Prostate gland (tissue), 2 donors: Measurements from ENCODE around the gene TNFSF4. TPM values are rescaled to one million over a fixed set of nuclear protein-coding genes. Genes with fewer than 3 reads are reported as not detected.

Experiments used
- DNase-seq: peaks from one replicate; pipeline ENCODE4 v3.0.0-alpha.2; 2019; ENCODE audit warnings: low spot score
- H3K27ac ChIP-seq, 2 donors: fragments of 200-600 bp; sonication (generic); 2 replicates each; pipeline ENCODE4 v1.5.1; 2017 to 2019
- H3K27me3 ChIP-seq: fragments of 200-600 bp; sonication (generic); replicated peaks from 2 replicates; pipeline ENCODE4 v1.5.1; 2019; ENCODE audit not compliant: insufficient read depth
- H3K36me3 ChIP-seq, 2 donors: fragments of 200-600 bp; sonication (generic); 1 replicate in 1 of 2; 2 replicates in 1 of 2; pipeline versions ENCODE4 v1.5.1 to v1.8.1; 2017 to 2019
- H3K4me1 ChIP-seq: fragments of 200-600 bp; sonication (generic); replicated peaks from 2 replicates; pipeline ENCODE4 v1.5.1; 2019
- H3K4me3 ChIP-seq, 2 donors: fragments of 200-600 bp; sonication (generic); 2 replicates each; pipeline ENCODE4 v1.5.1; 2017 to 2019
- H3K9me3 ChIP-seq: fragments of 200-600 bp; sonication (generic); 2 replicates; pipeline ENCODE4 v1.5.1; 2017
- POLR2A ChIP-seq: fragments of 450-650 bp; IDR thresholded peaks from one replicate; pipeline ENCODE4 v1.6.1; 2016; ENCODE audit warnings: antibody characterized with exemption, mild to moderate bottlenecking
- POLR2AphosphoS5 ChIP-seq: sonication (generic); formaldehyde crosslinking; IDR thresholded peaks from one replicate; pipeline ENCODE4 v1.6.1; 2017; ENCODE audit warnings: antibody characterized with exemption
- WGBS: methylation state at CpG from one replicate; pipeline ENCODE4 v1.1.5; 2018; 5-methylcytosine and 5-hydroxymethylcytosine counted together
- intact Hi-C: fragments of 100-400 bp; cut with DNase I; formaldehyde crosslinking; loops from one replicate; pipeline ENCODE4 v1.14.2; 2022
- total RNA-seq, 2 donors: library from RNA; depleted of rRNA; stranded (reverse); fragments of >200 nt; gene quantifications; one replicate each; pipeline ENCODE4 v1.1.0, GENCODE V29; 2016
- TF ChIP-seq, protein P1 (sequence below), 4 experiments: fragments of 200-600 bp in 2 of 4; fragments of 450-650 bp in 2 of 4; sonication (generic) in 2 of 4; IDR thresholded peaks; 1 replicate in 3 of 4; 2 replicates in 1 of 4; pipeline ENCODE4 v1.5.1; 2016 to 2019; ENCODE audit warnings: antibody characterized with exemption in 4 of 4, mild to moderate bottlenecking in 2 of 4, moderate library complexity in 2 of 4

TNFSF4 gene
- total RNA-seq, 2 donors from 2014 or later, result 1.6 to 14.7 TPM

DNA sequence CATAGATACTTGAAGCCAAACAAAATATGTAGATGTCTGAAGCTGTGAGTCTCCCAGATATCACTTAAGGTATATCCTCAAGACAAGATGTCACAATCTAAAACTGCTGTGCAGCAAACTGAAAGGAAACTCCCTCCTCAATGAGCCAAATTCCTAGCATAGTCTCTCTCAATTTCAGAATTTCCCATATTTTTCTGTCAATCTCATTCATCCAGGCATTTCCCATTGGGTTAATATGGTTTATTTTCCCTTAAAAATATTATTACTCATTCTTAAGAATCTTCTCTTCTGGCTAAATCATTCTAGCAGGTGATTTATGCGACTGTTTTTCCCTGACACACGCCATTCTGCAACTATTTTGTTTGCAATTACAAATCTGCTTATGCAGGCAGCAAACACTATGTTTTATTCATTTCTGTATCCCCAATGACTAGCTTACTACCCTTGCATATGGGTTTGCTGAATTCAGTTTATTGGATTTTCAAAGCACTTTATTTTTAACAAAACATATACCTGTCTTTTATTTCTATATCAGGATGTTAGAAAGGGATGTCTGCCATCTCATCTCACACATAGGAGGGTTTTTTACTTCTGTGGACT is 69.9 kb downstream of the TNFSF4 start:
- DNase-seq, result no peak
- H3K27me3 ChIP-seq, result no peaks in the 10 kb centered on the region
- no peak overlapping the region for H3K27ac ChIP-seq
- WGBS, result 87% methylated on average over 2 of the region's 2 CpGs
- no peak overlapping the region for H3K4me3 ChIP-seq
- intact Hi-C loops, result no loop called here
- no peaks in the 10 kb centered on the region for H3K4me1 ChIP-seq
- no peaks in the 10 kb centered on the region for H3K36me3 ChIP-seq
- TF ChIP-seq POLR2AphosphoS5, result no peak
- TF ChIP-seq, protein P1, sequence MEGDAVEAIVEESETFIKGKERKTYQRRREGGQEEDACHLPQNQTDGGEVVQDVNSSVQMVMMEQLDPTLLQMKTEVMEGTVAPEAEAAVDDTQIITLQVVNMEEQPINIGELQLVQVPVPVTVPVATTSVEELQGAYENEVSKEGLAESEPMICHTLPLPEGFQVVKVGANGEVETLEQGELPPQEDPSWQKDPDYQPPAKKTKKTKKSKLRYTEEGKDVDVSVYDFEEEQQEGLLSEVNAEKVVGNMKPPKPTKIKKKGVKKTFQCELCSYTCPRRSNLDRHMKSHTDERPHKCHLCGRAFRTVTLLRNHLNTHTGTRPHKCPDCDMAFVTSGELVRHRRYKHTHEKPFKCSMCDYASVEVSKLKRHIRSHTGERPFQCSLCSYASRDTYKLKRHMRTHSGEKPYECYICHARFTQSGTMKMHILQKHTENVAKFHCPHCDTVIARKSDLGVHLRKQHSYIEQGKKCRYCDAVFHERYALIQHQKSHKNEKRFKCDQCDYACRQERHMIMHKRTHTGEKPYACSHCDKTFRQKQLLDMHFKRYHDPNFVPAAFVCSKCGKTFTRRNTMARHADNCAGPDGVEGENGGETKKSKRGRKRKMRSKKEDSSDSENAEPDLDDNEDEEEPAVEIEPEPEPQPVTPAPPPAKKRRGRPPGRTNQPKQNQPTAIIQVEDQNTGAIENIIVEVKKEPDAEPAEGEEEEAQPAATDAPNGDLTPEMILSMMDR (IDR thresholded peaks at IDR 0.05), result no peak
- no peak for TF ChIP-seq POLR2A
- no peaks in the 10 kb centered on the region for H3K9me3 ChIP-seq

DNA sequence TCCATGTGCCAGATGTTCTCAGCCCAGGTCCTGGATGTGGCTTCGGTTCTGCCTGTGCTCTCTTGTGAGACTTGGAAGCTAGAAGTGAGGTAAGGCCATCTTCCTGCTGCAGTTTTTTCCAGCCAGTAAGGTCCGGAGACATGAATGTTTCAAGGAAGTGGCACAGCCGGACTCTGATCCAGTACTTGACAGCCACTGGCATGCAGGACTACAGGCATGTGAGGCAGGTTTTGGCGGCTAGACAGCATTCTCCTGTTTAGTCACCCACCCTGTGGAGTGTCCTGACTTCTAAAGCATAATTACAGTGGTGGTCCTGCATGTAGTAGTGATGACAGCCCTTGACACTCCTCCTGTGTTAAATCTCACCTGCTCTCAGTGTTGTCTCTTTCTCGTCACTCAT is 72.3 kb downstream of the TNFSF4 start:
- no peak for DNase-seq
- H3K27me3 ChIP-seq, result no peaks in the 10 kb centered on the region
- no peak overlapping the region for H3K4me3 ChIP-seq
- H3K36me3 ChIP-seq, result no peaks in the 10 kb centered on the region
- intact Hi-C loops, result no loop called here
- TF ChIP-seq POLR2A (no peak), POLR2AphosphoS5 (no peak)
- TF ChIP-seq, protein P1 (IDR thresholded peaks at IDR 0.05), result no peak
- H3K4me1 ChIP-seq, result no peaks in the 10 kb centered on the region
- no peaks in the 10 kb centered on the region for H3K9me3 ChIP-seq
- H3K27ac ChIP-seq, result no peak overlapping the region
- 87% methylated on average over 5 of the region's 5 CpGs for WGBS

DNA sequence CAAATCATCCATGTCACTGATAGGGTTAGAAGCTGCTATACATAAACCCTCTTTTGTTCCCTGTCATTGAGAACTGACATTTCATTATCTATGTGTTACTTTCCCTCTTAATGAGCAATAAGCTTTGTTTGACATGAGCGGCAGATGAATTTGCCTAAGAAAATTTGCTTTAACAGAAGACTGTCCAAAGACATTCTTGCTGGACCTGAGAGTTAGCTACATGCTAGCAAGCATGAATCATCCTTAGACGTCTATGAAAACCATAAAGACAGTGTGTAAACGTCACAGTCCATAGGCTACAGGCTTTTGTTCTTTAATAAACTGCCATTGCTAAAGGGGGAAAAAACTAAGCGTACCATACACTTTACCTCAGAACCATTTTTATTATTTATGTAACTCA is 73.1 kb downstream of the TNFSF4 start:
- TF ChIP-seq POLR2A, result no peak
- no peak for TF ChIP-seq POLR2AphosphoS5
- TF ChIP-seq, protein P1 (IDR thresholded peaks at IDR 0.05), result no peak
- 61% methylated on average over 4 of the region's 4 CpGs for WGBS
- H3K4me1 ChIP-seq, result no peaks in the 10 kb centered on the region
- H3K27me3 ChIP-seq, result no peaks in the 10 kb centered on the region
- no peaks in the 10 kb centered on the region for H3K9me3 ChIP-seq
- intact Hi-C loops, result no loop called here
- DNase-seq, result no peak
- H3K27ac ChIP-seq, result no peak overlapping the region
- H3K4me3 ChIP-seq, result no peak overlapping the region
- no peaks in the 10 kb centered on the region for H3K36me3 ChIP-seq

Other genes starting within 250 kb of the TNFSF4 start
- not detected for gene TNFSF18, start 156.4 kb downstream of the TNFSF4 start, total RNA-seq